A549 (cell line): ENCODE measurements around the gene ARIH2. TPM values are rescaled to one million over a fixed set of nuclear protein-coding genes. Genes with fewer than 3 reads are reported as not detected.

Experiments
- ATAC-seq, 2 experiments: fragments of 200-7000 bp in 1 of 2; fragments of >200 bp in 1 of 2; cut with Nextera tagmentation in 1 of 2; cut with Tn5 transposase in 1 of 2; 3 replicates each; pipeline versions ENCODE4 v1.8.0 to v1.9.1; 2018 to 2020; ENCODE audit warnings: mild to moderate bottlenecking in 1 of 2, moderate library complexity in 1 of 2
- CTCF ChIA-PET: fragments of 300-600 bp; sonication (Branson Sonifier 250); formaldehyde crosslinking; extraction: SDS; loops from one replicate; lab custom pipeline; 2021; ENCODE audit warnings: antibody characterized with exemption, inconsistent platforms; lab: Yijun Ruan, JAX
- POLR2A ChIA-PET: fragments of 350-600 bp; formaldehyde crosslinking; extraction: SDS; loops from one replicate; lab custom pipeline; 2021; ENCODE audit warnings: antibody characterized with exemption, inconsistent platforms; lab: Yijun Ruan, JAX
- DNase-seq, 2 experiments: peaks; one replicate each; pipeline versions ENCODE4 v3.0.0 to v3.0.0-alpha.2; 2011 to 2016; ENCODE audit warnings: low read depth in 1 of 2, low spot score in 1 of 2
- FAIRE-seq: peaks from 2 replicates; lab custom pipeline; 2011; peaks lifted over from hg19 to GRCh38; lab: Jason Lieb, UNC
- H3K27ac ChIP-seq, 2 experiments: fragments of >200 bp; sonication (Bioruptor Twin); formaldehyde crosslinking; 3 replicates each; pipeline ENCODE4 v1.5.1; 2016 to 2017
- H3K4me1 ChIP-seq: fragments of >200 bp; sonication (Bioruptor Twin); formaldehyde crosslinking; 3 replicates; pipeline ENCODE4 v1.6.1; 2016
- H3K4me2 ChIP-seq: fragments of >200 bp; sonication (Bioruptor Twin); formaldehyde crosslinking; 3 replicates; pipeline ENCODE4 v1.6.1; 2016
- H3K4me3 ChIP-seq: fragments of >200 bp; sonication (Bioruptor Twin); formaldehyde crosslinking; 3 replicates; pipeline ENCODE4 v1.5.1; 2016
- H3K9me3 ChIP-seq: fragments of >200 bp; sonication (Bioruptor Twin); formaldehyde crosslinking; 3 replicates; pipeline ENCODE4 v1.6.1; 2016
- BHLHE40 ChIP-seq: IDR thresholded peaks from 2 replicates; pipeline ENCODE4 v1.6.1; 2012; ENCODE audit warnings: low read depth, low read length, inconsistent platforms
- CHD4 ChIP-seq: fragments of 200-600 bp; sonication (generic); IDR thresholded peaks from 2 replicates; pipeline ENCODE4 v1.6.1; 2016; ENCODE audit warnings: antibody characterized with exemption, mild to moderate bottlenecking, borderline replicate concordance
- EHMT2 ChIP-seq: fragments of 200-600 bp; sonication (generic); IDR thresholded peaks from 2 replicates; pipeline ENCODE4 v1.6.1; 2016; ENCODE audit warnings: antibody characterized with exemption, low read depth, mild to moderate bottlenecking, moderate library complexity
- EP300 ChIP-seq, 2 experiments: fragments of >200 bp; sonication (Bioruptor Twin); formaldehyde crosslinking; IDR thresholded peaks; 2 replicates in 1 of 2; 3 replicates in 1 of 2; pipeline ENCODE4 v1.6.1; 2016 to 2017
- ESRRA ChIP-seq: fragments of 150-350 bp; IDR thresholded peaks from 2 replicates; pipeline ENCODE4 v1.6.1; 2014; ENCODE audit warnings: mild to moderate bottlenecking, low read length, borderline replicate concordance
- FOSL2 ChIP-seq, 2 experiments: fragments of 450-650 bp in 1 of 2; fragments of >200 bp in 1 of 2; sonication (Bioruptor Twin) in 1 of 2; formaldehyde crosslinking; IDR thresholded peaks; 2 replicates each; pipeline versions ENCODE4 v1.5.0 to v1.6.1; 2016 to 2020; ENCODE audit warnings: mild to moderate bottlenecking in 1 of 2, moderate library complexity in 1 of 2
- FOXS1 ChIP-seq: fragments of 250-450 bp; sonication (Bioruptor Pico); IDR thresholded peaks from 2 replicates; pipeline ENCODE4 v1.5.0; 2020; ENCODE audit warnings: mild to moderate bottlenecking, moderate library complexity
- HDAC2 ChIP-seq: fragments of 200-600 bp; sonication (generic); IDR thresholded peaks from 2 replicates; pipeline ENCODE4 v1.6.1; 2016
- HOXB5 ChIP-seq: fragments of 250-450 bp; sonication (Bioruptor Pico); IDR thresholded peaks from 2 replicates; pipeline ENCODE4 v1.5.0; 2020; ENCODE audit warnings: mild to moderate bottlenecking, moderate library complexity
- MAZ ChIP-seq: fragments of 150-350 bp; IDR thresholded peaks from 2 replicates; pipeline ENCODE4 v1.6.1; 2014; ENCODE audit warnings: antibody characterized with exemption, low read depth, low read length, borderline replicate concordance
- MYC ChIP-seq: IDR thresholded peaks from 2 replicates; pipeline ENCODE4 v1.6.1; 2012; ENCODE audit warnings: mild to moderate bottlenecking, inconsistent platforms, low read length, improper control_type of control experiment, borderline replicate concordance
- POLR2AphosphoS2 ChIP-seq: conservative IDR thresholded peaks from 2 replicates; pipeline ENCODE4 v1.6.1; 2012; ENCODE audit warnings: low read length, improper control_type of control experiment, inconsistent platforms
- RARB ChIP-seq: fragments of 250-450 bp; sonication (Bioruptor Pico); IDR thresholded peaks from 2 replicates; pipeline ENCODE4 v1.8.0; 2021; ENCODE audit warnings: mild to moderate bottlenecking, moderate library complexity
- SREBF2 ChIP-seq: fragments of 450-650 bp; IDR thresholded peaks from 2 replicates; pipeline ENCODE4 v1.6.1; 2014; ENCODE audit warnings: mild to moderate bottlenecking, moderate library complexity
- TFCP2L1 ChIP-seq: fragments of 250-450 bp; sonication (Bioruptor Pico); IDR thresholded peaks from 2 replicates; pipeline ENCODE4 v1.5.0; 2021; ENCODE audit warnings: mild to moderate bottlenecking
- TP53 ChIP-seq: fragments of 250-450 bp; sonication (Bioruptor Pico); IDR thresholded peaks from 2 replicates; pipeline ENCODE4 v1.5.0; 2021; ENCODE audit warnings: mild to moderate bottlenecking, moderate library complexity
- ZC3H11A ChIP-seq: fragments of 450-650 bp; IDR thresholded peaks from 2 replicates; pipeline ENCODE4 v1.6.1; 2014; ENCODE audit warnings: antibody characterized with exemption, mild to moderate bottlenecking
- ZFP36 ChIP-seq: fragments of 450-650 bp; IDR thresholded peaks from 2 replicates; pipeline ENCODE4 v1.6.1; 2014; ENCODE audit warnings: borderline replicate concordance; ENCODE audit not compliant: partially characterized antibody
- ZNF302 ChIP-seq: fragments of 250-450 bp; sonication (Bioruptor Pico); IDR thresholded peaks from 2 replicates; pipeline ENCODE4 v1.9.0; 2021; ENCODE audit warnings: inconsistent platforms, mild to moderate bottlenecking, moderate library complexity
- WGBS: methylation state at CpG from one replicate; pipeline ENCODE4 v1.1.6; 2017; ENCODE audit errors: missing lambda C conversion rate; 5-methylcytosine and 5-hydroxymethylcytosine counted together
- polyA plus RNA-seq, 4 experiments: library from polyadenylated mRNA; depleted of rRNA in 3 of 4; stranded (reverse); fragments of >200 nt; fragmentation: RNase III in 1 of 4; extraction: RNeasy Plus Mini Kit Qiagen cat#74134 plus additional on column Dnase treatment in 1 of 4; gene quantifications; 2 replicates in 3 of 4; 3 replicates in 1 of 4; pipeline ENCODE4 v1.2.3, GENCODE V29; 2011 to 2017
- TF ChIP-seq, protein P1 (sequence below): fragments of 250-450 bp; sonication (Bioruptor Pico); IDR thresholded peaks from 2 replicates; pipeline ENCODE4 v1.5.0; 2020; ENCODE audit warnings: low read depth, mild to moderate bottlenecking, moderate library complexity
- TF ChIP-seq, protein P2 (sequence below): IDR thresholded peaks from 2 replicates; pipeline ENCODE4 v1.6.1; 2012; ENCODE audit warnings: low read depth, borderline replicate concordance
- TF ChIP-seq, protein P3 (sequence below): fragments of >200 bp; sonication (Bioruptor Twin); formaldehyde crosslinking; IDR thresholded peaks from 3 replicates; pipeline ENCODE4 v1.6.1; 2016
- TF ChIP-seq, protein P4 (sequence below): fragments of >200 bp; sonication (Bioruptor Twin); formaldehyde crosslinking; IDR thresholded peaks from 3 replicates; pipeline ENCODE4 v1.5.1; 2016
- TF ChIP-seq, protein P5 (sequence below): fragments of 450-650 bp; IDR thresholded peaks from 2 replicates; pipeline ENCODE4 v1.6.1; 2014; ENCODE audit warnings: antibody characterized with exemption
- TF ChIP-seq, protein P6 (sequence below): fragments of >200 bp; sonication (Bioruptor Twin); formaldehyde crosslinking; IDR thresholded peaks from 2 replicates; pipeline ENCODE4 v1.6.1; 2016
- TF ChIP-seq, protein P7 (sequence below): fragments of 250-450 bp; sonication (Bioruptor Pico); IDR thresholded peaks from 2 replicates; pipeline ENCODE4 v1.5.0; 2021; ENCODE audit warnings: mild to moderate bottlenecking, moderate library complexity, borderline replicate concordance
- TF ChIP-seq, protein P8 (sequence below): fragments of 150-350 bp; IDR thresholded peaks from 2 replicates; pipeline ENCODE4 v1.6.1; 2014; ENCODE audit warnings: low read depth, mild to moderate bottlenecking, low read length

The ARIH2 gene
- polyA plus RNA-seq, 2 of the 4 experiments (the other 2 are of a cell fraction): 52.4 to 88.8 TPM

DNA sequence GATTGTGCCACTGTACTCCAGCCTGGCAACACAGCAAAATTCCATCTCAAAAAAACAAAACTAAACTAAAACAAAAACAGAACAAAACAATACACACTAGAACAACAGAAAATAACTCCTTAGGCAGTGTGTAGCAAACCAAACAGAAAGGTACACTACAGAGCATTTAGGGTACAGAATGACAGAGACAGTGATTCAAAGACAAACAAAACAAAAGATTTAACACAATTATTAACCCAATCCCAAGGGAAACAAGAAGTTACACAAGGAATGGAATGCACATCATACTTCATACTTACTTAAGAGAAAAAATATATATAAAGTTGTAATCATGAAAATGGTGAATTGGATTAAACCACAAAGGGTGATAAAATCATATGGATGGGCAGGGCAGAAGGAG is 32.9 kb upstream of the ARIH2 start:
- DNase-seq (peak in 1 of 2 experiments; percentile 26), ATAC-seq (peak in 1 of 2 experiments; percentile 63; a peak in 3 of 6 replicates), FAIRE-seq (no peak)
- ChIA-PET POLR2A (no interaction called here), CTCF (no interaction called here)
- peak overlapping the region; percentile 53 for H3K4me2 ChIP-seq
- H3K27ac ChIP-seq: no peak overlapping the region
- H3K4me1 ChIP-seq: peaks cover 9% of the 10 kb centered on the region; the same call in 1 of the 3 replicates
- no peak overlapping the region for H3K4me3 ChIP-seq
- no peak for TF ChIP-seq FOSL2 (IDR thresholded peaks at IDR 0.05)
- TF ChIP-seq FOSL2 (CRISPR knock-in tag; IDR thresholded peaks at IDR 0.05): no peak
- TF ChIP-seq, protein P1, sequence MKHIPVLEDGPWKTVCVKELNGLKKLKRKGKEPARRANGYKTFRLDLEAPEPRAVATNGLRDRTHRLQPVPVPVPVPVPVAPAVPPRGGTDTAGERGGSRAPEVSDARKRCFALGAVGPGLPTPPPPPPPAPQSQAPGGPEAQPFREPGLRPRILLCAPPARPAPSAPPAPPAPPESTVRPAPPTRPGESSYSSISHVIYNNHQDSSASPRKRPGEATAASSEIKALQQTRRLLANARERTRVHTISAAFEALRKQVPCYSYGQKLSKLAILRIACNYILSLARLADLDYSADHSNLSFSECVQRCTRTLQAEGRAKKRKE (CRISPR knock-in tag): no peak
- no peak for TF ChIP-seq SREBF2
- no peak for TF ChIP-seq POLR2AphosphoS2
- no peak for TF ChIP-seq ZFP36
- TF ChIP-seq EHMT2: no peak
- no peak for TF ChIP-seq FOXS1
- TF ChIP-seq, protein P2, sequence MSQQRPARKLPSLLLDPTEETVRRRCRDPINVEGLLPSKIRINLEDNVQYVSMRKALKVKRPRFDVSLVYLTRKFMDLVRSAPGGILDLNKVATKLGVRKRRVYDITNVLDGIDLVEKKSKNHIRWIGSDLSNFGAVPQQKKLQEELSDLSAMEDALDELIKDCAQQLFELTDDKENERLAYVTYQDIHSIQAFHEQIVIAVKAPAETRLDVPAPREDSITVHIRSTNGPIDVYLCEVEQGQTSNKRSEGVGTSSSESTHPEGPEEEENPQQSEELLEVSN: no peak
- TF ChIP-seq, protein P3, sequence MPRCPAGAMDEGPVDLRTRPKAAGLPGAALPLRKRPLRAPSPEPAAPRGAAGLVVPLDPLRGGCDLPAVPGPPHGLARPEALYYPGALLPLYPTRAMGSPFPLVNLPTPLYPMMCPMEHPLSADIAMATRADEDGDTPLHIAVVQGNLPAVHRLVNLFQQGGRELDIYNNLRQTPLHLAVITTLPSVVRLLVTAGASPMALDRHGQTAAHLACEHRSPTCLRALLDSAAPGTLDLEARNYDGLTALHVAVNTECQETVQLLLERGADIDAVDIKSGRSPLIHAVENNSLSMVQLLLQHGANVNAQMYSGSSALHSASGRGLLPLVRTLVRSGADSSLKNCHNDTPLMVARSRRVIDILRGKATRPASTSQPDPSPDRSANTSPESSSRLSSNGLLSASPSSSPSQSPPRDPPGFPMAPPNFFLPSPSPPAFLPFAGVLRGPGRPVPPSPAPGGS: no peak
- TF ChIP-seq CHD4: no peak
- TF ChIP-seq ESRRA: no peak
- TF ChIP-seq MYC: no peak
- TF ChIP-seq, protein P4, sequence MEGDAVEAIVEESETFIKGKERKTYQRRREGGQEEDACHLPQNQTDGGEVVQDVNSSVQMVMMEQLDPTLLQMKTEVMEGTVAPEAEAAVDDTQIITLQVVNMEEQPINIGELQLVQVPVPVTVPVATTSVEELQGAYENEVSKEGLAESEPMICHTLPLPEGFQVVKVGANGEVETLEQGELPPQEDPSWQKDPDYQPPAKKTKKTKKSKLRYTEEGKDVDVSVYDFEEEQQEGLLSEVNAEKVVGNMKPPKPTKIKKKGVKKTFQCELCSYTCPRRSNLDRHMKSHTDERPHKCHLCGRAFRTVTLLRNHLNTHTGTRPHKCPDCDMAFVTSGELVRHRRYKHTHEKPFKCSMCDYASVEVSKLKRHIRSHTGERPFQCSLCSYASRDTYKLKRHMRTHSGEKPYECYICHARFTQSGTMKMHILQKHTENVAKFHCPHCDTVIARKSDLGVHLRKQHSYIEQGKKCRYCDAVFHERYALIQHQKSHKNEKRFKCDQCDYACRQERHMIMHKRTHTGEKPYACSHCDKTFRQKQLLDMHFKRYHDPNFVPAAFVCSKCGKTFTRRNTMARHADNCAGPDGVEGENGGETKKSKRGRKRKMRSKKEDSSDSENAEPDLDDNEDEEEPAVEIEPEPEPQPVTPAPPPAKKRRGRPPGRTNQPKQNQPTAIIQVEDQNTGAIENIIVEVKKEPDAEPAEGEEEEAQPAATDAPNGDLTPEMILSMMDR: no peak
- TF ChIP-seq RARB (CRISPR knock-in tag): no peak
- H3K9me3 ChIP-seq: no peaks in the 10 kb centered on the region

DNA sequence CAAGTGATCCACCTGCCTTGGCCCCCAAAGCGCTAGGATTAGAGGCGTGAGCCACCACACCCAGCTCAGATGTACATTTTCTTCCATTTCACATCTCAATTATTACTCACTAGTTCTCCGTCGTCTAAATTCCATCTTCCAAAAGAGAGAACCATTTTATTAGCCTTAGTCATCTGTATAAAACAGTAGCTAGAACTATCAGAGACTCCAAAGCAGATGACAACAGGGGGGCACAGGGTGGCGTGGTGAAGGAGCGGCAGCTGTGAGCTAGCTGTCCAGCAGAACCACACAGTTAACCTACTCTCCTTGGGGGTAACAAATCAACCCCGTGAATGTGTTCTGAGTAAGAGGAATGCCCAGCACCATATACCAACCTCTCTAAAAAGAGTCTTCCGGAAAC is 27.0 kb upstream of the ARIH2 start:
- TF ChIP-seq, protein P5, sequence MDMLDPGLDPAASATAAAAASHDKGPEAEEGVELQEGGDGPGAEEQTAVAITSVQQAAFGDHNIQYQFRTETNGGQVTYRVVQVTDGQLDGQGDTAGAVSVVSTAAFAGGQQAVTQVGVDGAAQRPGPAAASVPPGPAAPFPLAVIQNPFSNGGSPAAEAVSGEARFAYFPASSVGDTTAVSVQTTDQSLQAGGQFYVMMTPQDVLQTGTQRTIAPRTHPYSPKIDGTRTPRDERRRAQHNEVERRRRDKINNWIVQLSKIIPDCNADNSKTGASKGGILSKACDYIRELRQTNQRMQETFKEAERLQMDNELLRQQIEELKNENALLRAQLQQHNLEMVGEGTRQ: no peak
- TF ChIP-seq ESRRA (no peak), HDAC2 (no peak), ZC3H11A (no peak), ZNF302 (CRISPR knock-in tag) (no peak), EP300 (IDR thresholded peaks at IDR 0.05) (no peak), HOXB5 (no peak), MAZ (no peak), TFCP2L1 (CRISPR knock-in tag) (no peak), BHLHE40 (no peak), TP53 (CRISPR knock-in tag) (no peak), FOXS1 (no peak)
- TF ChIP-seq, protein P3: no peak
- TF ChIP-seq, protein P6, sequence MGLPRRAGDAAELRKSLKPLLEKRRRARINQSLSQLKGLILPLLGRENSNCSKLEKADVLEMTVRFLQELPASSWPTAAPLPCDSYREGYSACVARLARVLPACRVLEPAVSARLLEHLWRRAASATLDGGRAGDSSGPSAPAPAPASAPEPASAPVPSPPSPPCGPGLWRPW: no peak
- TF ChIP-seq, protein P7, sequence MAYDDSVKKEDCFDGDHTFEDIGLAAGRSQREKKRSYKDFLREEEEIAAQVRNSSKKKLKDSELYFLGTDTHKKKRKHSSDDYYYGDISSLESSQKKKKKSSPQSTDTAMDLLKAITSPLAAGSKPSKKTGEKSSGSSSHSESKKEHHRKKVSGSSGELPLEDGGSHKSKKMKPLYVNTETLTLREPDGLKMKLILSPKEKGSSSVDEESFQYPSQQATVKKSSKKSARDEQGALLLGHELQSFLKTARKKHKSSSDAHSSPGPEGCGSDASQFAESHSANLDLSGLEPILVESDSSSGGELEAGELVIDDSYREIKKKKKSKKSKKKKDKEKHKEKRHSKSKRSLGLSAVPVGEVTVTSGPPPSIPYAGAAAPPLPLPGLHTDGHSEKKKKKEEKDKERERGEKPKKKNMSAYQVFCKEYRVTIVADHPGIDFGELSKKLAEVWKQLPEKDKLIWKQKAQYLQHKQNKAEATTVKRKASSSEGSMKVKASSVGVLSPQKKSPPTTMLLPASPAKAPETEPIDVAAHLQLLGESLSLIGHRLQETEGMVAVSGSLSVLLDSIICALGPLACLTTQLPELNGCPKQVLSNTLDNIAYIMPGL (CRISPR knock-in tag): no peak
- TF ChIP-seq, protein P8, sequence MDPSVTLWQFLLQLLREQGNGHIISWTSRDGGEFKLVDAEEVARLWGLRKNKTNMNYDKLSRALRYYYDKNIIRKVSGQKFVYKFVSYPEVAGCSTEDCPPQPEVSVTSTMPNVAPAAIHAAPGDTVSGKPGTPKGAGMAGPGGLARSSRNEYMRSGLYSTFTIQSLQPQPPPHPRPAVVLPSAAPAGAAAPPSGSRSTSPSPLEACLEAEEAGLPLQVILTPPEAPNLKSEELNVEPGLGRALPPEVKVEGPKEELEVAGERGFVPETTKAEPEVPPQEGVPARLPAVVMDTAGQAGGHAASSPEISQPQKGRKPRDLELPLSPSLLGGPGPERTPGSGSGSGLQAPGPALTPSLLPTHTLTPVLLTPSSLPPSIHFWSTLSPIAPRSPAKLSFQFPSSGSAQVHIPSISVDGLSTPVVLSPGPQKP: no peak
- ChIA-PET CTCF (no interaction called here), POLR2A (no interaction called here)
- no peak overlapping the region for H3K4me3 ChIP-seq
- H3K27ac ChIP-seq: no peak overlapping the region
- no peak for FAIRE-seq
- 88% methylated on average over 8 of the region's 8 CpGs for WGBS
- ATAC-seq: no peak
- no peak overlapping the region for H3K4me2 ChIP-seq
- DNase-seq: no peak
- H3K4me1 ChIP-seq: no peaks in the 10 kb centered on the region
- H3K9me3 ChIP-seq: no peaks in the 10 kb centered on the region
